ENCODE results near the gene PROX1. TPM values are rescaled to one million over a fixed set of nuclear protein-coding genes. Genes with fewer than 3 reads are reported as not detected.

PROX1 gene
- total RNA-seq, 4 donors from 2014 or later, result 0.68 to 2.8 (median 1.0) TPM

DNA sequence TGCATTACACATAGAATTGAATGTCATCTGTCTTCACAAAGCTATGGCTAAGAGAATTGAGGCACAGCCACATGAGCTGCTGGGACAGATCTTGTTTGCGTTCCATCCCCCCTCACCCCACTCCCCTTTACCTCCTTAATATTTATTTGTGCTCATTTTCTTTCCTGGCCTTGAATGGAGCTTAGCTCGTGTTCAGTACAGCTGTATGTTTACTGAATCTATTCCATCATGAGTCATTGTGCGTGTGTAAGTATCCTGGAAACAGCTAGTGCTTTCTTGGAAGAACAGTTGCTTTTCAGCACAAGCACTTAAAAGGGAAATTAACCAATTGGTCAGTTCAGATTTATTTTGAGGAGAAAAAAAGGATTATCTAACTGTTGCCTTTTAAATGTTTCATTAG is 14.7 kb downstream of the PROX1 start:
- TF ChIP-seq, protein P1, sequence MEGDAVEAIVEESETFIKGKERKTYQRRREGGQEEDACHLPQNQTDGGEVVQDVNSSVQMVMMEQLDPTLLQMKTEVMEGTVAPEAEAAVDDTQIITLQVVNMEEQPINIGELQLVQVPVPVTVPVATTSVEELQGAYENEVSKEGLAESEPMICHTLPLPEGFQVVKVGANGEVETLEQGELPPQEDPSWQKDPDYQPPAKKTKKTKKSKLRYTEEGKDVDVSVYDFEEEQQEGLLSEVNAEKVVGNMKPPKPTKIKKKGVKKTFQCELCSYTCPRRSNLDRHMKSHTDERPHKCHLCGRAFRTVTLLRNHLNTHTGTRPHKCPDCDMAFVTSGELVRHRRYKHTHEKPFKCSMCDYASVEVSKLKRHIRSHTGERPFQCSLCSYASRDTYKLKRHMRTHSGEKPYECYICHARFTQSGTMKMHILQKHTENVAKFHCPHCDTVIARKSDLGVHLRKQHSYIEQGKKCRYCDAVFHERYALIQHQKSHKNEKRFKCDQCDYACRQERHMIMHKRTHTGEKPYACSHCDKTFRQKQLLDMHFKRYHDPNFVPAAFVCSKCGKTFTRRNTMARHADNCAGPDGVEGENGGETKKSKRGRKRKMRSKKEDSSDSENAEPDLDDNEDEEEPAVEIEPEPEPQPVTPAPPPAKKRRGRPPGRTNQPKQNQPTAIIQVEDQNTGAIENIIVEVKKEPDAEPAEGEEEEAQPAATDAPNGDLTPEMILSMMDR (IDR thresholded peaks at IDR 0.05; ENCODE audit: low read depth), result no peak

DNA sequence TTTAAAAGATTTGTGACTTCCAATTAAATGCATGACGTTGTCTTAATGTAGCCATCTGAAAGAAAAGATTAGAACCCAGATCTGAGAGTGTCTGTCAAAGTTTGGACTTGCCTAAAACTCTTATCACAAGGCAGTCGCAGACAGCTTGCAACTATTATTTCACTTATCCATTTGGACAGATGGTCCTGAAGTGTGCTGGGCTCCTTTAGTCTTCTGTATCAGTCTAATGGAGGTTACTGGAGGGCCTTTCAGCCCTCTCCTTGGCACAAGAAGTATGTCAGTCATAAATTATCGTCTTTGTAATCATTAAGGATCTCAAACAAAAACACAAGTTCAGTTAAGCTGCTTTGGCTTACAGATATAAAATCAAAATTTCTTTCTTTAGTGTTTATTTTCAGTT is 15.5 kb downstream of the PROX1 start:
- TF ChIP-seq, protein P1 (IDR thresholded peaks at IDR 0.05; ENCODE audit: low read depth), result no peak

DNA sequence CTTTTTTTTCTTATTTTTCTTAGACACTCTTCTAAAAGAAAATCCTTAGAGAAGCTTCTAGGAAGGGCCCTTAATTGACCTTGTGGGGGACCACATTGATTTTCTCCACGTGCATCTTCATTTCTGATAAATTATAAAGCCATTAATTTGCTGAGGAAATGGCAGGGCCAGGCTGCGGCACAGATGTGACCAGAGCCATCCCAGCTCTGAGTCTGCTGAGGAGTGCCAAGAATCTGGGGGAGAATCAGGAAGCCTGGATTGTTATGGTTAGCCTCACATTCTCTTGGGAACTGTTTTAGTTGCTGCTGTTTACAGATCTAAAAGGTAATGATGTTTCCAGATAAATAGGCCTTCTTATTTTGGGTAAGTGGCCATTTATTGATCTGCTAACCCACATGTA is 16.2 kb downstream of the PROX1 start:
- TF ChIP-seq, protein P1 (IDR thresholded peaks at IDR 0.05; ENCODE audit: low read depth), result no peak

DNA sequence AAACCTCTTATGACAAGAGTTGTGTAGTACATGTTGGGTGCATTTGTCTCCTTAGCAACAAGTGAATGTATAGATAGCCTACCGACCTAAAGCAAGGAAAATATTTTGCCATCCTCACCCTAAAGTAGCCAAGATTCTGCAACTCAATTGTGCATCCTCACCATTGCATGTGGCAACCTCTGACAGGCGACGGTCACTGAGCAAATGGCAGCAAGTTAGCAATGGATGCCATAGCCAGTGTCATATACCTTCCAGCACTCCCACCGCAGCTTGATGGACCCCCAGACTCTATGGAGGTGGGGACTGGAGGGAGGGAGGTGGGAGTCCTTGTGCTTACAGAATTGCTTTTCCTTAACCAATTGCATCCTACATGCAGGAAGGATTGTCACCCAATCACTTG is 17.0 kb downstream of the PROX1 start:
- TF ChIP-seq, protein P1 (IDR thresholded peaks at IDR 0.05; ENCODE audit: low read depth), result no peak

DNA sequence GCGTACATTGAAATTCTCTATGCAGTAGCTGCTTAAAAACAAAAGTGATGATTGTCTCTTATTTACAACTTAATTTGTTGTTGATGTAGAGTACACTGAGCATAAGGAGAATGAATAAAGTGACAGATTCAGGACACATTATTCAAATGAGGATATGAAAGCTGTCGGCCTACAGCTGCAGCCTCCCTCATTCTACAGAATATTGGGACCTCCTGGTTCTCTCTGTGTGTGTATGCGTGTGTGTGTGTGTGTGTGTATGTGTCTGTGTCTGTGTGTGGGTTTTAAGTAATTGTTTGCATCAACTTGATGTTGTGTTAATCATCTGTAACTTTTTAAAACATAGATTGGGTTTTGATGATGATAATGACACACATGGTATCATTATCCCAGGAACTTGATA is 17.9 kb downstream of the PROX1 start:
- TF ChIP-seq, protein P1 (IDR thresholded peaks at IDR 0.05; ENCODE audit: low read depth), result no peak

DNA sequence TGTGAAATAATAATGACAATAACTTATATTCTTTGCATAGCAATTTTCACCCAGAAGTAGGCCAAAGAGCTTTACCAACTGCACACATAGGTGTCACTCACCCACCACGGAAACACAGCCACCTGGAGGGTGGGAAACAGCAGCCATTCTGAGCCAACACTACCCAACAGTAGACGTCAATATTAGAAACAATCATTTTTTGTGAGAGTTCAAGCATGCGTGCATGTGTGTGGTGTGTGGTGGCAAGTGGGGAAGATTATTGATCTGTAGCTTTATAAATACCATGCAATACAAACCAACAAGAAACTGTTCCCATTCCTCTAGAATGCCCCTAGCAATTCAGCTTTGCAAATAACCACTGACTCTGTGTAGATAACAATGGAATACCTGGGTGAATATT is 19.1 kb downstream of the PROX1 start:
- TF ChIP-seq, protein P1 (IDR thresholded peaks at IDR 0.05; ENCODE audit: low read depth), result no peak

DNA sequence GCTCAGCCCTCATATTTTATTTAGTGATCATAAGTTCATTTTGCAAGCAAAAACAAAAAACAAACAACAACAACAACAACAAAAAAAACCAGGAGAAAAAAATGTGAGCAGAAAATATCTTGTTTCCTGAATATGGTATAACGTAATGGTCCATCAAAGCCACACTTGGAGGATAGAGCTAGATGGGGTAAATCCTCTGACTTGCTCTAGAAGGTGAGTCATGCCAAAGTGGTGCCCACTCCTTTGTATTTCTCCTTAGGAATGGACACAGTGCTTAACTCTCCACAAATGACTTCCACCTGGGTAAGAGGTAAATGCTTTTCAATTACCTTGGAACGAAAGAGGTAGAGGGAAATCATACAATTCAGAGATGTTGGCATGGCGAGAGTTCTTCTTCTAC is 20.6 kb downstream of the PROX1 start:
- TF ChIP-seq, protein P1 (IDR thresholded peaks at IDR 0.05; ENCODE audit: low read depth), result no peak

All from subcutaneous adipose tissue (tissue), 4 donors.